H1 (cell line): ENCODE results near the gene CEP68. TPM values are rescaled to one million over a fixed set of nuclear protein-coding genes. Genes with fewer than 3 reads are reported as not detected.

Experiments
- BACH1 ChIP-seq: IDR thresholded peaks from 2 replicates; pipeline ENCODE4 v1.6.1; 2012; ENCODE audit warnings: low read length, improper control_type of control experiment
- BRCA1 ChIP-seq: IDR thresholded peaks from 2 replicates; pipeline ENCODE4 v1.6.1; 2012; ENCODE audit warnings: low read depth, low read length, improper control_type of control experiment
- CBX5 ChIP-seq: fragments of 300-800, 300-1000 bp; sonication (generic); IDR thresholded peaks from 2 replicates; pipeline ENCODE4 v1.7.1; 2016; ENCODE audit warnings: antibody characterized with exemption, low read length, low read depth
- EGR1 ChIP-seq: IDR thresholded peaks from 2 replicates; pipeline ENCODE4 v1.6.1; 2011; ENCODE audit warnings: low read depth, low read length, borderline replicate concordance
- HDAC6 ChIP-seq: IDR thresholded peaks from one replicate; pipeline ENCODE4 v1.7.1; 2012; ENCODE audit warnings: low read depth, mild to moderate bottlenecking, inconsistent platforms, low read length, moderate library complexity
- KDM5A ChIP-seq: fragments of 200-600 bp; IDR thresholded peaks from 2 replicates; pipeline ENCODE4 v1.7.1; 2012; ENCODE audit warnings: mild to moderate bottlenecking, low read length, inconsistent platforms, mixed read lengths
- MAFK ChIP-seq: IDR thresholded peaks from 2 replicates; pipeline ENCODE4 v1.6.1; 2012; ENCODE audit warnings: low read depth, mild to moderate bottlenecking, improper control_type of control experiment, low read length
- POLR2AphosphoS5 ChIP-seq: IDR thresholded peaks from 2 replicates; pipeline ENCODE4 v1.6.1; 2011; ENCODE audit warnings: low read depth, low read length
- SP2 ChIP-seq: IDR thresholded peaks from 2 replicates; pipeline ENCODE4 v1.6.1; 2012; ENCODE audit warnings: mild to moderate bottlenecking, low read length, inconsistent platforms
- TAF1 ChIP-seq: IDR thresholded peaks from 2 replicates; pipeline ENCODE4 v1.6.1; 2011; ENCODE audit warnings: mild to moderate bottlenecking, low read depth, low read length
- polyA plus RNA-seq, 7 experiments: library from polyadenylated mRNA; depleted of rRNA in 3 of 7; stranded (reverse) in 5 of 7; unstranded in 2 of 7; fragments of >200 nt in 5 of 7; fragments of 200-250 nt in 2 of 7; gene quantifications; 1 replicate in 5 of 7; 2 replicates in 1 of 7; 4 replicates in 1 of 7; pipeline versions ENCODE4 v1.2.1 to v1.2.3, GENCODE V29; 2011 to 2013; ENCODE audit warnings: missing spikeins in 2 of 7, mixed read lengths in 2 of 7
- total RNA-seq: library from RNA; stranded (reverse); fragmentation: NEBNext Ultra II Directional; extraction: Animal tissue kit (Norgen Biotek cat#: 25700); gene quantifications from 2 replicates; pipeline ENCODE4 v1.2.1, GENCODE V29; 2021

CEP68 gene
- total and polyA plus RNA-seq, 2 of the 8 experiments (the other 6 are each of a cell fraction or from before 2014, with no cell fraction given) = 23.2 to 24.7 TPM

DNA sequence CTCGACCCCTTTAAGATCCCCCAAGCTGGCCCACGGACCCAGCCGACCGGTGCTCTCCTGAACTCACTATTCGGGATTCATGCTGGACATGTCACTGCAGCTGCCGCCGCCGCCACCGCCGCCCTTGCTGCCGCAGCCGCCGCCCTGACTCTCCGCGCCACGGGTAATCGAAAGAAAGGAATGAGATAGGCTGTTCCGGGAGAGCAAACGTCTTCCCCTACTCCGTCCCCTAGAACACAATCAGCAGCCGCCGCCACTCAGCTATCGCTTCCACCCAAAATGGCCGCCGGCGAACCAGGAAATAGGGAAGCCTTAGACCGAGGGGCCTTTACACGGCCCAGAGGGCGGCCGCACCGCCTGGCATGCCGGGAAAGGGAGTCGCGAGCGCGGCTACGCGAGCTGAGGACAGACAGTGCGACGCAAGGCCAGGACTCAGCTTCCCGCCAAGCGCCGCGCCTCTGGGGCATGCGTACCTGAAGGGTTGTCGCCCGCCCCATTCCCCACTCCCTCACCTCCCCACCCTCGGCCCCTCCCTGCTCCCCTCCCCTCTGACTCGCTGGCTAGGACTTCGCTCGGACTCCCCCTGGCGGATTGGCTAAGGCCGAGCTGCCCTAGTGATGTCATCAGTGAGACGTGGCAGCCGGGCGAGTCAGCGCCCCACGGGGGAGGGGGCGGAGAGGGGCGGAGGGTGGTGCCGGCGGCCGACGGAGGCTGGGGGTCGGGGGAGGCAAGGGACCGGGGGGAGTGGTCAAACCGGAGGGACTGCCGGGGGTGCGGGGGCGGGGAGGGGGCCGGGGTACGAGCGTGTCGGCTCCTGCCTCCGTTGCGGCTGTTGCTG, 73.8 kb downstream of the CEP68 start, which contains the start of gene RAB1A (continued):
- no peak for TF ChIP-seq CBX5
- TF ChIP-seq BRCA1 = no peak
- TF ChIP-seq EGR1 = no peak
- peak; percentile 22; the same call in 1 of the 2 replicates for TF ChIP-seq BACH1
- TF ChIP-seq HDAC6 = no peak
- TF ChIP-seq POLR2AphosphoS5 = peak; percentile 65
- TF ChIP-seq TAF1 = peak; percentile 81
- TF ChIP-seq KDM5A = no peak
- TF ChIP-seq SP2 = no peak
- no peak for TF ChIP-seq MAFK
